Mucosa of descending colon (tissue), 3 donors: ENCODE measurements around the gene SLC6A7. TPM values are rescaled to one million over a fixed set of nuclear protein-coding genes. Genes with fewer than 3 reads are reported as not detected.

ENCODE experiments used
- ATAC-seq: fragments of 200-7000 bp; cut with Tn5 transposase; one replicate; pipeline ENCODE4 v1.9.1; 2020; ENCODE audit warnings: mild to moderate bottlenecking, moderate library complexity
- DNase-seq, 3 donors: peaks; one replicate each; pipeline ENCODE4 v3.0.0-alpha.2; 2020
- H3K36me3 ChIP-seq: fragments of 200-600 bp; one replicate; pipeline ENCODE4 v1.8.0; 2021; ENCODE audit warnings: low read depth, mild to moderate bottlenecking
- H3K4me1 ChIP-seq: fragments of 200-600 bp; one replicate; pipeline ENCODE4 v1.8.0; 2021; ENCODE audit warnings: low read depth, mild to moderate bottlenecking
- H3K4me3 ChIP-seq: fragments of 200-600 bp; one replicate; pipeline ENCODE4 v1.8.0; 2021; ENCODE audit warnings: mild to moderate bottlenecking
- H3K9me3 ChIP-seq: fragments of 200-600 bp; one replicate; pipeline ENCODE4 v1.8.0; 2021; ENCODE audit warnings: mild to moderate bottlenecking
- CTCF ChIP-seq: fragments of 200-600 bp; IDR thresholded peaks from one replicate; pipeline ENCODE4 v1.8.0; 2022; ENCODE audit warnings: antibody characterized with exemption, mild to moderate bottlenecking
- intact Hi-C, 2 donors: fragments of 100-400 bp; cut with DNase I in 1 of 2; cut with micrococcal nuclease in 1 of 2; formaldehyde crosslinking; loops; one replicate each; pipeline versions ENCODE4 v1.11.0 to v1.11.1; 2022; cut with DNase I, micrococcal nuclease
- long read RNA-seq, 2 donors: library from polyadenylated mRNA; unstranded; transcript quantifications; one replicate each; pipeline ENCODE4 v2.0.0, GENCODE V29; 2019 to 2021
- total RNA-seq, 3 donors: library from RNA; stranded (reverse); fragmentation: NEBNext Ultra II Directional in 2 of 3; extraction: Animal tissue kit (Norgen Biotek cat#: 25700) in 2 of 3; gene quantifications; one replicate each; pipeline versions ENCODE4 v1.2.1 to v1.2.4, GENCODE V29; 2021 to 2023
- donor health status: DM: no; HTN: no; CAD: no; lungs with moderate emphysema.
- donor health status: DM: no; HTN: no; CAD: no.
- donor health status: DM: no; HTN: yes; CAD: no.

Gene SLC6A7
- 10 to 100 TPM; 15.2 to 26.4 (median 18.9) TPM for total RNA-seq
- long read RNA-seq, donor 1, partial matches to known transcripts: 0 of 1 reads
- long read RNA-seq, donor 1, other reads (novel, unspliced or antisense): 1 of 1 reads
- long read RNA-seq, donor 2, partial matches to known transcripts: 0 of 1 reads
- long read RNA-seq, donor 2, other reads (novel, unspliced or antisense): 1 of 1 reads

DNA sequence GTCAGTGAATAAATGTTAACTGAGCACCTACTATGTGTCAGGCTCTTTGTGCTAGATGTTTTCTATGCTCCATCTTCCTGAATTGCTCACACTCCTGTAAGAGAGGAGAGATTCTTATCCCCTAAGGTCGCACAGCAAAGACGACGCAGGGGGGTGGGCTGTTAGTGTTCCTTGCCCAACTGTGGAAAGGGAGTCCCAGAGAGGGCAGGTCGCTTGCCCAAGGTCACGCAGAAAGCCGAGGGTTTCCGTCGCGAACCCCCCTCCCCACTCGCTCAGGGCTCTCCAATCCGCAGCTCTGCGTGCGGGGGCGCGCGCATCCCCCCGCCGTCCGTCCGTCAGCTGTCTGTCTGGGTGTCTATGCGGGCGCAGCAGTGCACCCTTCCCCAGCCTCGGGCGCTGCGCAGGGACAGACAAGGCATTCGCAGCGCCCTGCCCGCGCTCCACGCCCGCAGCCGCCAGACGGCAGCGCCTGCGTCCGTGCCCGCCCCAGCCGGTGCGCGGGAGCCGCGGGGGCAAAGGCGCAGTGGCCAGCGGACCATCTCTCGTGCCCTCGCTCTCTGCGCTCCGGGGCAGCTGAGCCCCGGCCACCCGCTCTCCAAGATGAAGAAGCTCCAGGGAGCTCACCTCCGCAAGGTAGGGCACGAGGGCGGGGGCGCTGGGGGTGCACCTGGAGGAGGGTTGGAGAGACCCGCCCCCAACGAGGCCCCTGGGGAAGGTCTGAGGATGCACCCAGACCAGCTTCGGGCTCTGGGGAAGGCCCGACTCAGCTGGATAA is at the start of gene SLC6A7:
Gene SLC6A7 (plus strand): TSS at position 335 of the 775 bp plus-strand sequence. CDS start 266 bp downstream, at position 601.
- Histone ChIP-seq H3K4me3 (no peak within 1 kb of the TSS), H3K36me3 (no peaks in the 10 kb centered on the region), H3K4me1 (peaks cover 39% of the 10 kb centered on the region), H3K9me3 (no peaks in the 10 kb centered on the region)
- ATAC-seq (peak; percentile 49), DNase-seq (peak in 2 of 3 donors; percentile 37 to 57)
- intact Hi-C loops: no loop called here
- TF ChIP-seq CTCF: no peak

- Histone ChIP-seq H3K4me1 (peaks cover 6% of the 10 kb centered on the region), H3K9me3 (no peaks in the 10 kb centered on the region), H3K36me3 (no peaks in the 10 kb centered on the region), H3K4me3 (no peak overlapping the region)
- intact Hi-C loops: no loop called here
- DNase-seq: no peak
- ATAC-seq: no peak
- TF ChIP-seq CTCF: no peak
These were observed 49.0 kb upstream of the SLC6A7 start for GRCh38 chr5:150140830-150141229.

- H3K9me3 ChIP-seq: no peaks in the 10 kb centered on the region
- peaks cover 6% of the 10 kb centered on the region for H3K4me1 ChIP-seq
- intact Hi-C loops: no loop called here
- no peak overlapping the region for H3K4me3 ChIP-seq
- TF ChIP-seq CTCF: no peak
- ATAC-seq (no peak), DNase-seq (no peak)
- no peaks in the 10 kb centered on the region for H3K36me3 ChIP-seq
These were observed 48.2 kb upstream of the SLC6A7 start for GRCh38 chr5:150141544-150142184.

- no peak for TF ChIP-seq CTCF
These were observed 47.5 kb upstream of the SLC6A7 start for GRCh38 chr5:150142185-150142958.

DNA sequence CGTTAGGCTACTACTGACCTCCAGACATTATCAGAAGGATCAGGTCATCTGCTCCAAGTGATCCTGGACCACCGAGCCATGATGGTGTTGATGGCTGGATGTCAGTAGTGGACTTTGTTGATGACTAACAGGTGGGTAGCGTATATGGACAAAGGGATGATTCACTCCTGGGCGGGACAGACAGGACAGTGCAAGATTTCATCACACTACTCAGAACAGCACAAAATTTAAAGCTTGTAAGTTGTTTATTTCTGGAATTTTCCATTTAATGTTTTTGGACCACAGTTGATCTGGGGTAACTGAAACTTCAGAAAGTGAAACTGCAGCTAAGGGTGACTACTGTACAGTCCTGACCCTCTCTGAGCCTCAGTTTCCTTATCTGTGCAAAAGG is 46.9 kb upstream of the SLC6A7 start:
- H3K4me1 ChIP-seq: peaks cover 3% of the 10 kb centered on the region
- H3K36me3 ChIP-seq: no peaks in the 10 kb centered on the region
- H3K9me3 ChIP-seq: no peaks in the 10 kb centered on the region
- DNase-seq (no peak), ATAC-seq (peak; percentile 64)
- TF ChIP-seq CTCF: no peak
- no peak overlapping the region for H3K4me3 ChIP-seq
- intact Hi-C loops: no loop called here

More at GRCh38 chr5:150142185-150142958, 47.5 kb upstream of the SLC6A7 start:
- ATAC-seq (no peak), DNase-seq (no peak)
- no peaks in the 10 kb centered on the region for H3K9me3 ChIP-seq
- H3K4me1 ChIP-seq: peaks cover 6% of the 10 kb centered on the region
- no peaks in the 10 kb centered on the region for H3K36me3 ChIP-seq
- intact Hi-C loops: no loop called here
- H3K4me3 ChIP-seq: no peak overlapping the region
